SU-DHL-6 (cell line): ENCODE results near the gene SCN8A.

ENCODE experiments used
- H2AFZ ChIP-seq: fragments of 200-600 bp; sonication (generic); 2 replicates; pipeline ENCODE4 v1.6.1; 2014; ENCODE audit warnings: low read depth, mild to moderate bottlenecking, moderate library complexity, mixed read lengths, antibody characterized with exemption, low read length; ENCODE audit not compliant: severe bottlenecking
- H3F3A ChIP-seq: fragments of 200-600 bp; shearing (Covaris generic); 2 replicates; pipeline ENCODE4 v1.6.0; 2016; ENCODE audit warnings: antibody characterized with exemption, mild to moderate bottlenecking; ENCODE audit not compliant: insufficient read depth
- H3K27ac ChIP-seq: fragments of 200-600 bp; sonication (generic); 2 replicates; pipeline ENCODE4 v1.5.1; 2016; ENCODE audit warnings: low read depth, mild to moderate bottlenecking, low read length, moderate library complexity, mixed read lengths
- H3K27me3 ChIP-seq: fragments of 200-600 bp; sonication (generic), shearing (Covaris generic); 2 replicates; pipeline ENCODE4 v1.6.0; 2014; ENCODE audit warnings: mild to moderate bottlenecking, low read length
- H3K36me3 ChIP-seq: fragments of 200-600 bp; sonication (generic); 2 replicates; pipeline ENCODE4 v1.6.1; 2014; ENCODE audit warnings: mild to moderate bottlenecking, low read length, mixed read lengths
- H3K4me2 ChIP-seq: fragments of 300-600, 200-600 bp; shearing (Covaris generic), sonication (generic); 2 replicates; pipeline ENCODE4 v1.6.0; 2014; ENCODE audit warnings: low read length, low read depth, mild to moderate bottlenecking; ENCODE audit not compliant: poor library complexity, severe bottlenecking
- H3K4me3 ChIP-seq: fragments of 200-600 bp; sonication (generic); 2 replicates; pipeline ENCODE4 v1.5.1; 2014; ENCODE audit warnings: antibody characterized with exemption, low read length, mild to moderate bottlenecking, mixed read lengths; ENCODE audit not compliant: insufficient read depth, poor library complexity, severe bottlenecking
- H3K79me2 ChIP-seq: fragments of 200-600 bp; sonication (generic); 2 replicates; pipeline ENCODE4 v1.6.1; 2014; ENCODE audit warnings: mild to moderate bottlenecking, low read length, moderate library complexity; ENCODE audit not compliant: insufficient read depth
- H3K9ac ChIP-seq: fragments of 200-600 bp; sonication (generic); 2 replicates; pipeline ENCODE4 v1.7.0; 2014; ENCODE audit warnings: mild to moderate bottlenecking, low read length
- H3K9me2 ChIP-seq: fragments of 200-600 bp; sonication (generic); replicated peaks from 2 replicates; pipeline ENCODE4 v1.6.1; 2014; ENCODE audit warnings: low read length; ENCODE audit not compliant: insufficient read depth
- H3K9me3 ChIP-seq: fragments of 200-600 bp; sonication (generic); 2 replicates; pipeline ENCODE4 v1.6.1; 2014; ENCODE audit warnings: low read length, mixed read lengths; ENCODE audit not compliant: insufficient read depth
- H4K20me1 ChIP-seq: fragments of 200-600 bp; sonication (generic); 2 replicates; pipeline ENCODE4 v1.6.1; 2014; ENCODE audit warnings: low read depth, mild to moderate bottlenecking, antibody characterized with exemption, low read length, moderate library complexity, mixed read lengths
- CTCF ChIP-seq: fragments of 200-600 bp; sonication (generic); IDR thresholded peaks from one replicate; pipeline ENCODE4 v1.5.1; 2017; ENCODE audit warnings: antibody characterized with exemption, mild to moderate bottlenecking, low read length, moderate library complexity; ENCODE audit not compliant: insufficient read depth, poor library complexity, severe bottlenecking
- EZH2phosphoT487 ChIP-seq: fragments of 200-600 bp; sonication (generic), shearing (Covaris generic); conservative IDR thresholded peaks from 2 replicates; pipeline ENCODE4 v1.6.1; 2018; ENCODE audit warnings: mild to moderate bottlenecking, antibody characterized with exemption, low read length, moderate library complexity, mixed read lengths

The SCN8A gene

GRCh38 chr12:51766067-51766676 lies 175.1 kb downstream of the SCN8A start:
- no peaks in the 10 kb centered on the region for H3K27me3 ChIP-seq
- H3K9ac ChIP-seq, result no peak overlapping the region
- H3F3A ChIP-seq, result no peaks in the 10 kb centered on the region
- H3K4me2 ChIP-seq, result no peak overlapping the region
- no peaks in the 10 kb centered on the region for H4K20me1 ChIP-seq
- no peaks in the 10 kb centered on the region for H3K9me2 ChIP-seq
- no peaks in the 10 kb centered on the region for H3K79me2 ChIP-seq
- TF ChIP-seq CTCF (no peak), EZH2phosphoT487 (no peak)
- H3K4me3 ChIP-seq, result no peak overlapping the region
- no peaks in the 10 kb centered on the region for H3K9me3 ChIP-seq
- H3K36me3 ChIP-seq, result no peaks in the 10 kb centered on the region
- H3K27ac ChIP-seq, result no peak overlapping the region
- H2AFZ ChIP-seq, result no peak overlapping the region

GRCh38 chr12:51771008-51771407 lies 180.0 kb downstream of the SCN8A start:
- Histone ChIP-seq H3K27ac (no peak overlapping the region), H3K36me3 (no peaks in the 10 kb centered on the region), H3F3A (no peaks in the 10 kb centered on the region), H3K27me3 (no peaks in the 10 kb centered on the region), H3K9me2 (no peaks in the 10 kb centered on the region), H3K9me3 (no peaks in the 10 kb centered on the region), H2AFZ (no peak overlapping the region), H3K79me2 (no peaks in the 10 kb centered on the region), H4K20me1 (no peaks in the 10 kb centered on the region), H3K9ac (no peak overlapping the region), H3K4me3 (no peak overlapping the region), H3K4me2 (no peak overlapping the region)
- no peak for TF ChIP-seq CTCF
- no peak for TF ChIP-seq EZH2phosphoT487

- no peaks in the 10 kb centered on the region for H3K27me3 ChIP-seq
- no peak overlapping the region for H3K4me2 ChIP-seq
- no peak overlapping the region for H3K9ac ChIP-seq
- H3K36me3 ChIP-seq, result no peaks in the 10 kb centered on the region
- H3K9me2 ChIP-seq, result no peaks in the 10 kb centered on the region
- H4K20me1 ChIP-seq, result no peaks in the 10 kb centered on the region
- H3K4me3 ChIP-seq, result no peak overlapping the region
- H3K27ac ChIP-seq, result no peak overlapping the region
- TF ChIP-seq CTCF, result no peak
- no peak for TF ChIP-seq EZH2phosphoT487
- H2AFZ ChIP-seq, result no peak overlapping the region
- H3K79me2 ChIP-seq, result no peaks in the 10 kb centered on the region
- no peaks in the 10 kb centered on the region for H3F3A ChIP-seq
- H3K9me3 ChIP-seq, result no peaks in the 10 kb centered on the region
Observed at GRCh38 chr12:51773145-51773869, 182.3 kb downstream of the SCN8A start.
